Prostate gland (tissue), 2 donors: ENCODE measurements around the gene EML4. TPM values are rescaled to one million over a fixed set of nuclear protein-coding genes. Genes with fewer than 3 reads are reported as not detected.

Experiments
- DNase-seq: peaks from one replicate; pipeline ENCODE4 v3.0.0-alpha.2; 2019; ENCODE audit warnings: low spot score
- H3K27ac ChIP-seq, 2 donors: fragments of 200-600 bp; sonication (generic); 2 replicates each; pipeline ENCODE4 v1.5.1; 2017 to 2019
- H3K27me3 ChIP-seq: fragments of 200-600 bp; sonication (generic); replicated peaks from 2 replicates; pipeline ENCODE4 v1.5.1; 2019; ENCODE audit not compliant: insufficient read depth
- H3K36me3 ChIP-seq, 2 donors: fragments of 200-600 bp; sonication (generic); 1 replicate in 1 of 2; 2 replicates in 1 of 2; pipeline versions ENCODE4 v1.5.1 to v1.8.1; 2017 to 2019
- H3K4me1 ChIP-seq: fragments of 200-600 bp; sonication (generic); replicated peaks from 2 replicates; pipeline ENCODE4 v1.5.1; 2019
- H3K4me3 ChIP-seq, 2 donors: fragments of 200-600 bp; sonication (generic); 2 replicates each; pipeline ENCODE4 v1.5.1; 2017 to 2019
- H3K9me3 ChIP-seq: fragments of 200-600 bp; sonication (generic); 2 replicates; pipeline ENCODE4 v1.5.1; 2017
- POLR2A ChIP-seq: fragments of 450-650 bp; IDR thresholded peaks from one replicate; pipeline ENCODE4 v1.6.1; 2016; ENCODE audit warnings: antibody characterized with exemption, mild to moderate bottlenecking
- POLR2AphosphoS5 ChIP-seq: sonication (generic); formaldehyde crosslinking; IDR thresholded peaks from one replicate; pipeline ENCODE4 v1.6.1; 2017; ENCODE audit warnings: antibody characterized with exemption
- WGBS: methylation state at CpG from one replicate; pipeline ENCODE4 v1.1.5; 2018; 5-methylcytosine and 5-hydroxymethylcytosine counted together
- intact Hi-C: fragments of 100-400 bp; cut with DNase I; formaldehyde crosslinking; loops from one replicate; pipeline ENCODE4 v1.14.2; 2022
- total RNA-seq, 2 donors: library from RNA; depleted of rRNA; stranded (reverse); fragments of >200 nt; gene quantifications; one replicate each; pipeline ENCODE4 v1.1.0, GENCODE V29; 2016
- TF ChIP-seq, protein P1 (sequence below), 4 experiments: fragments of 200-600 bp in 2 of 4; fragments of 450-650 bp in 2 of 4; sonication (generic) in 2 of 4; IDR thresholded peaks; 1 replicate in 3 of 4; 2 replicates in 1 of 4; pipeline ENCODE4 v1.5.1; 2016 to 2019; ENCODE audit warnings: antibody characterized with exemption in 4 of 4, mild to moderate bottlenecking in 2 of 4, moderate library complexity in 2 of 4

EML4 gene
- total RNA-seq, 2 donors from 2014 or later, result 26.3 to 38.2 TPM

- WGBS, result 95% methylated on average over 10 of the region's 10 CpGs
- Histone ChIP-seq H3K27ac (no peak overlapping the region), H3K27me3 (no peaks in the 10 kb centered on the region), H3K4me1 (no peaks in the 10 kb centered on the region), H3K4me3 (no peak overlapping the region), H3K36me3 (no peaks in the 10 kb centered on the region), H3K9me3 (no peaks in the 10 kb centered on the region)
- DNase-seq, result no peak
- intact Hi-C loops, result no loop called here
- TF ChIP-seq POLR2A, result no peak
- no peak for TF ChIP-seq POLR2AphosphoS5
- TF ChIP-seq, protein P1, sequence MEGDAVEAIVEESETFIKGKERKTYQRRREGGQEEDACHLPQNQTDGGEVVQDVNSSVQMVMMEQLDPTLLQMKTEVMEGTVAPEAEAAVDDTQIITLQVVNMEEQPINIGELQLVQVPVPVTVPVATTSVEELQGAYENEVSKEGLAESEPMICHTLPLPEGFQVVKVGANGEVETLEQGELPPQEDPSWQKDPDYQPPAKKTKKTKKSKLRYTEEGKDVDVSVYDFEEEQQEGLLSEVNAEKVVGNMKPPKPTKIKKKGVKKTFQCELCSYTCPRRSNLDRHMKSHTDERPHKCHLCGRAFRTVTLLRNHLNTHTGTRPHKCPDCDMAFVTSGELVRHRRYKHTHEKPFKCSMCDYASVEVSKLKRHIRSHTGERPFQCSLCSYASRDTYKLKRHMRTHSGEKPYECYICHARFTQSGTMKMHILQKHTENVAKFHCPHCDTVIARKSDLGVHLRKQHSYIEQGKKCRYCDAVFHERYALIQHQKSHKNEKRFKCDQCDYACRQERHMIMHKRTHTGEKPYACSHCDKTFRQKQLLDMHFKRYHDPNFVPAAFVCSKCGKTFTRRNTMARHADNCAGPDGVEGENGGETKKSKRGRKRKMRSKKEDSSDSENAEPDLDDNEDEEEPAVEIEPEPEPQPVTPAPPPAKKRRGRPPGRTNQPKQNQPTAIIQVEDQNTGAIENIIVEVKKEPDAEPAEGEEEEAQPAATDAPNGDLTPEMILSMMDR (IDR thresholded peaks at IDR 0.05), result no peak
These were observed 8.0 kb downstream of the EML4 start for GRCh38 chr2:42176992-42177738.

- intact Hi-C loops, result no loop called here
- WGBS, result 89% methylated on average over 6 of the region's 6 CpGs
- H3K9me3 ChIP-seq, result no peaks in the 10 kb centered on the region
- no peaks in the 10 kb centered on the region for H3K4me1 ChIP-seq
- no peak for TF ChIP-seq POLR2A
- TF ChIP-seq POLR2AphosphoS5, result no peak
- TF ChIP-seq, protein P1 (IDR thresholded peaks at IDR 0.05), result no peak
- no peak for DNase-seq
- H3K4me3 ChIP-seq, result no peak overlapping the region
- no peaks in the 10 kb centered on the region for H3K27me3 ChIP-seq
- no peaks in the 10 kb centered on the region for H3K36me3 ChIP-seq
- no peak overlapping the region for H3K27ac ChIP-seq
These were observed 9.2 kb downstream of the EML4 start for GRCh38 chr2:42178335-42178734.

DNA sequence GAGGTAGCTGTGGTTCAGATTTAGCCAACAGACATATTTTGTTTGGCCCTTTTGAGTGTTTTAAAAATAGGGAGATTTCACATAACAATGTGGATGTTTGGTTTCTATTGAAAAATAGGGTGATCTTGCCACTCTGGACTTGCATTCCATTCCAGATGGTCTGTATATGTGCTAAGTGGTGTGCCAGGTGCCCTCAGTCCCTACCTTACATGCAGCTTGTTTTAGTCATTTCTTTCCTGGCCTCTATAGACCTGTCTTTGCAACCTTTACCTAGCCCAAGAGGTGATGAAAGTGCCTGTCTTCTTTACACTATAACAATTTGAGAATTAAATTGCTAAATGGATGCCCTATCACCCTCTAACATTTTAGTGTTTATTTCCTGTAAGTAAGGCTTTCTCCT is 11.1 kb downstream of the EML4 start:
- TF ChIP-seq, protein P1 (IDR thresholded peaks at IDR 0.05), result no peak
- TF ChIP-seq POLR2A, result no peak
- TF ChIP-seq POLR2AphosphoS5, result no peak
- H3K4me1 ChIP-seq, result no peaks in the 10 kb centered on the region
- intact Hi-C loops, result no loop called here
- DNase-seq, result no peak
- H3K9me3 ChIP-seq, result no peaks in the 10 kb centered on the region
- no peaks in the 10 kb centered on the region for H3K36me3 ChIP-seq
- H3K27me3 ChIP-seq, result no peaks in the 10 kb centered on the region
- H3K4me3 ChIP-seq, result no peak overlapping the region
- no peak overlapping the region for H3K27ac ChIP-seq

DNA sequence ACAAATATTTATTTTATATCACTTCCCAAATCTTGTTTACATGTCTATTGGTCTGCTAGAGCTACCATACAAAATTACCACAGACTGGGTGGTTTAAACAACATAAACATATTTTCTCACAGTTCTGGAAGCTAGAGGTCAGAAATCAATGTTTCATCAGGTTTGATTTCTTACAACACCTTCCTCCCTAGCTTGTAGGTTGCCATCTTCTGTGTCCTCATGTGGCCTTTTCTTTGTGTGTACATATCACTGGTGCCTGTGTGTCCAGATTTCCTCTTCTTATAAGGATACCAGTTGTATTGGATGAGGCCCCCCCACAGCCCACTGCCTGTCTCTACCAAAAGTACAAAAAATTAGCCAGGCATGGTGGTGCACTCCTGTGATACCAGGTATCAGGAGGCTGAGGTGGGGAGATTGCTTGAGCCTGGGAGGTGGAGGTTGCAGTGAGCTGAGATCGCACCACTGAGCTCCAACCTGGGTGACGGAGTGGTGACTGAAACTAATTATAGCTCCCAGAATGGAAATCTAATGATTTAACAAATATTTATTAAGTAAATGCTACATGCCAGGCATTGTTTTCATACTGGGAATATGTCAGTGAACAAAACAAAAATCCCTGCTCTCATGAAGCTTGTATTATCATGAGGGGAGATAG is 13.6 kb downstream of the EML4 start:
- TF ChIP-seq POLR2AphosphoS5, result no peak
- TF ChIP-seq, protein P1 (IDR thresholded peaks at IDR 0.05), result no peak
- TF ChIP-seq POLR2A, result no peak
- Histone ChIP-seq H3K36me3 (no peaks in the 10 kb centered on the region), H3K4me3 (no peak overlapping the region), H3K9me3 (no peaks in the 10 kb centered on the region), H3K27ac (no peak overlapping the region), H3K27me3 (no peaks in the 10 kb centered on the region), H3K4me1 (no peaks in the 10 kb centered on the region)
- intact Hi-C loops, result no loop called here
- 90% methylated on average over 2 of the region's 2 CpGs for WGBS
- DNase-seq, result no peak

- intact Hi-C loops, result no loop called here
- no peak for DNase-seq
- H3K9me3 ChIP-seq, result no peaks in the 10 kb centered on the region
- TF ChIP-seq, protein P1 (IDR thresholded peaks at IDR 0.05), result no peak
- TF ChIP-seq POLR2AphosphoS5 (no peak), POLR2A (no peak)
- no peaks in the 10 kb centered on the region for H3K36me3 ChIP-seq
- no peaks in the 10 kb centered on the region for H3K27me3 ChIP-seq
- 95% methylated on average over 1 of the region's 1 CpG for WGBS
- H3K4me3 ChIP-seq, result no peak overlapping the region
- no peak overlapping the region for H3K27ac ChIP-seq
- H3K4me1 ChIP-seq, result no peaks in the 10 kb centered on the region
These were observed 14.6 kb downstream of the EML4 start for GRCh38 chr2:42183775-42184174.
